ENCODE data around the gene JPT2. TPM values are rescaled to one million over a fixed set of nuclear protein-coding genes. Genes with fewer than 3 reads are reported as not detected.
A peak's percentile ranks its signal among the peaks of the same experiment; 100 is the strongest.

JPT2 gene
- polyA plus RNA-seq, 2 of the 4 experiments (the other 2 are of a cell fraction): 97.6 to 139 TPM

- POLR2A ChIA-PET: no interaction called here
- Histone ChIP-seq H3K9me3 (no peaks in the 10 kb centered on the region; the same call in 2 of the 3 replicates), H3K4me3 (no peak overlapping the region), H3K4me2 (no peak overlapping the region), H3K27ac (no peak overlapping the region), H3K4me1 (peaks cover 22% of the 10 kb centered on the region)
- CTCF ChIA-PET: interaction anchor here (1.5 to 2.8 kb wide), 4 partner anchors 14 to 38 kb away, joined by 5 to 13 read pairs (median 7); partner anchors contain the start of gene MAPK8IP3
- ATAC-seq: no peak
- WGBS (ENCODE audit: missing lambda C conversion rate): 93% methylated on average over 21 of the region's 24 CpGs
- no peak for FAIRE-seq
- TF ChIP-seq HES2 (IDR thresholded peaks at IDR 0.05) (no peak), RARB (CRISPR knock-in tag; IDR thresholded peaks at IDR 0.05) (no peak), CBX2 (IDR thresholded peaks at IDR 0.05; ENCODE audit: borderline replicate concordance, low read depth) (no peak), REST (IDR thresholded peaks at IDR 0.05) (no peak), MAX (IDR thresholded peaks at IDR 0.05) (no peak), KDM1A (IDR thresholded peaks at IDR 0.05; ENCODE audit: low read depth) (no peak), ZFP36 (IDR thresholded peaks at IDR 0.05; ENCODE audit: borderline replicate concordance, partially characterized antibody) (no peak), HDAC2 (IDR thresholded peaks at IDR 0.05) (no peak), RCOR1 (IDR thresholded peaks at IDR 0.05; ENCODE audit: low read depth, low read length) (no peak), NPAS2 (CRISPR knock-in tag; IDR thresholded peaks at IDR 0.05; ENCODE audit: borderline replicate concordance) (no peak), FOXS1 (CRISPR knock-in tag; IDR thresholded peaks at IDR 0.05) (no peak), POLR2AphosphoS2 (conservative IDR thresholded peaks at IDR 0.05; ENCODE audit: low read length) (no peak), BHLHE40 (IDR thresholded peaks at IDR 0.05; ENCODE audit: low read depth, low read length) (no peak), CBX8 (IDR thresholded peaks at IDR 0.05) (no peak), PHF8 (IDR thresholded peaks at IDR 0.05; ENCODE audit: borderline replicate concordance, low read depth) (no peak), RAD21 (conservative IDR thresholded peaks at IDR 0.05 in 1 of 2, IDR thresholded peaks at IDR 0.05 in 1 of 2) (no peak), RNF2 (IDR thresholded peaks at IDR 0.05; ENCODE audit: borderline replicate concordance, low read depth) (no peak), EHMT2 (IDR thresholded peaks at IDR 0.05; ENCODE audit: low read depth) (no peak), POLR2A (IDR thresholded peaks at IDR 0.05; ENCODE audit: low read length) (no peak), HEYL (CRISPR knock-in tag; IDR thresholded peaks at IDR 0.05) (no peak)
- DNase-seq (ENCODE audit: low read depth in 1 of 2, low spot score in 1 of 2): no peak
Observed at GRCh38 chr16:1744338-1744840, 66.3 kb downstream of the JPT2 start.

GRCh38 chr16:1745181-1745899 is 67.3 kb downstream of the JPT2 start:
- Histone ChIP-seq H3K4me3 (no peak overlapping the region), H3K27ac (peak overlapping the region; percentile 72 to 78; a peak in 5 of 6 replicates), H3K4me1 (peaks cover 22% of the 10 kb centered on the region), H3K9me3 (no peaks in the 10 kb centered on the region), H3K4me2 (peak overlapping the region; percentile 65)
- FAIRE-seq (no peak), ATAC-seq (no peak), DNase-seq (ENCODE audit: low read depth in 1 of 2, low spot score in 1 of 2) (no peak)
- ChIA-PET CTCF (interaction anchor here (0.8 to 4.0 kb wide), 15 partner anchors 13 to 401 kb away, joined by 3 to 13 read pairs (median 4); partner anchors contain the start of genes EME2, MAPK8IP3 and MRPS34), POLR2A (interaction anchor here (0.5 to 1.8 kb wide), 7 partner anchors 10 to 54 kb away, joined by 3 to 19 read pairs (median 4); partner anchors contain the start of genes EME2, MAPK8IP3 and MRPS34)
- no peak for TF ChIP-seq HMGXB4 (CRISPR knock-in tag; IDR thresholded peaks at IDR 0.05; ENCODE audit: borderline replicate concordance)
- TF ChIP-seq CBX8 (IDR thresholded peaks at IDR 0.05): no peak
- TF ChIP-seq PBX3 (IDR thresholded peaks at IDR 0.05): no peak
- WGBS (ENCODE audit: missing lambda C conversion rate): 75% methylated on average over 22 of the region's 25 CpGs
